K562 (cell line): Measurements from ENCODE around the gene CRLF1. TPM values are rescaled to one million over a fixed set of nuclear protein-coding genes. Genes with fewer than 3 reads are reported as not detected.
A peak's percentile ranks its signal among the peaks of the same experiment; 100 is the strongest.

ENCODE experiments used
- CBX2 ChIP-seq: fragments of 200-600 bp; sonication (generic); IDR thresholded peaks from one replicate; pipeline ENCODE4 v1.6.1; 2012; ENCODE audit warnings: mild to moderate bottlenecking, low read length, inconsistent platforms; ENCODE audit not compliant: insufficient read depth, poor library complexity, severe bottlenecking
- ETV6 ChIP-seq, 3 experiments: fragments of 150-350 bp in 1 of 3; sonication (generic) in 1 of 3; formaldehyde crosslinking in 1 of 3; IDR thresholded peaks; 2 replicates each; pipeline versions ENCODE4 v1.6.1 to v1.8.0; 2014 to 2022; ENCODE audit warnings: borderline replicate concordance in 2 of 3, low read depth in 2 of 3, antibody characterized with exemption in 1 of 3, low read length in 1 of 3, mild to moderate bottlenecking in 1 of 3, missing genetic modification reagents in 1 of 3
- FIP1L1 ChIP-seq: fragments of 200-400 bp; formaldehyde crosslinking; IDR thresholded peaks from 2 replicates; pipeline ENCODE4 v1.6.1; 2018; ENCODE audit warnings: mild to moderate bottlenecking, low read depth, low read length; ENCODE audit not compliant: poor library complexity, severe bottlenecking
- GATA2 ChIP-seq: sonication (generic); formaldehyde crosslinking; IDR thresholded peaks from 2 replicates; pipeline ENCODE4 v1.4.0; 2020; ENCODE audit warnings: mild to moderate bottlenecking, missing genetic modification reagents
- KAT2B ChIP-seq: IDR thresholded peaks from one replicate; pipeline ENCODE4 v1.6.1; 2012; ENCODE audit warnings: low read depth, mild to moderate bottlenecking, control low read depth, inconsistent platforms, low read length, moderate library complexity
- PCBP1 ChIP-seq: fragments of 200-400 bp; formaldehyde crosslinking; IDR thresholded peaks from 2 replicates; pipeline ENCODE4 v1.6.1; 2018; ENCODE audit warnings: mild to moderate bottlenecking, low read depth, low read length; ENCODE audit not compliant: poor library complexity, severe bottlenecking
- ZC3H4 ChIP-seq: sonication (generic); formaldehyde crosslinking; IDR thresholded peaks from 2 replicates; pipeline ENCODE4 v1.9.0; 2021; ENCODE audit warnings: missing genetic modification reagents, borderline replicate concordance
- ZNF24 ChIP-seq: fragments of 450-650 bp; IDR thresholded peaks from 2 replicates; pipeline ENCODE4 v1.6.1; 2016
- ZNF584 ChIP-seq: fragments of 200-800 bp; sonication (Bioruptor generic); IDR thresholded peaks from 2 replicates; pipeline ENCODE4 v1.6.1; 2016; ENCODE audit warnings: low read depth, mild to moderate bottlenecking, missing genetic modification characterization, missing compliant biosample characterization
- ZSCAN32 ChIP-seq: fragments of 450-650 bp; formaldehyde crosslinking; IDR thresholded peaks from 2 replicates; pipeline ENCODE4 v1.4.0; 2020; ENCODE audit warnings: mild to moderate bottlenecking, moderate library complexity
- polyA plus RNA-seq, 8 experiments: library from polyadenylated mRNA; depleted of rRNA in 4 of 8; stranded (reverse) in 5 of 8; unstranded in 3 of 8; fragments of >200 nt; fragmentation: Nextera tagmentation in 2 of 8; fragmentation: Illumina TruSeq in 1 of 8; extraction: Ambion mirVana in 2 of 8; extraction: Trizol in 1 of 8; gene quantifications; 2 replicates each; pipeline versions ENCODE4 v1.2.1 to v1.2.3, GENCODE V29; 2011 to 2014; ENCODE audit warnings: inconsistent platforms in 1 of 8, missing spikeins in 1 of 8
- total RNA-seq, 7 experiments: library from RNA; depleted of rRNA in 6 of 7; stranded (reverse); fragments of >200 nt in 6 of 7; fragmentation: Illumina TruSeq in 2 of 7; extraction: Trizol in 2 of 7; gene quantifications; 2 replicates each; pipeline versions ENCODE4 v1.2.1 to v1.2.3, GENCODE V29; 2011 to 2021; ENCODE audit warnings: low replicate concordance in 1 of 7
- TF ChIP-seq, protein P1 (sequence below): fragments of 250-450 bp; sonication (Bioruptor Pico); IDR thresholded peaks from 2 replicates; pipeline ENCODE4 v1.4.0; 2020; ENCODE audit warnings: mild to moderate bottlenecking, moderate library complexity, borderline replicate concordance
- TF ChIP-seq, protein P2 (sequence below), 2 experiments: fragments of 250-450 bp in 1 of 2; fragments of 450-650 bp in 1 of 2; sonication (Bioruptor Pico) in 1 of 2; IDR thresholded peaks; 2 replicates each; pipeline versions ENCODE4 v1.6.1 to v1.8.0; 2016 to 2021; ENCODE audit warnings: mild to moderate bottlenecking in 2 of 2, moderate library complexity in 2 of 2, missing compliant biosample characterization in 1 of 2, missing genetic modification characterization in 1 of 2
- TF ChIP-seq, protein P3 (sequence below): fragments of 200-800 bp; sonication (Bioruptor generic); IDR thresholded peaks from 2 replicates; pipeline ENCODE4 v1.6.1; 2017; ENCODE audit warnings: missing genetic modification characterization, missing compliant biosample characterization
- TF ChIP-seq, protein P4 (sequence below): IDR thresholded peaks from 2 replicates; pipeline ENCODE4 v1.6.1; 2012; ENCODE audit warnings: low read depth, low read length, improper control_type of control experiment, borderline replicate concordance
- TF ChIP-seq, protein P5 (sequence below): IDR thresholded peaks from 2 replicates; pipeline ENCODE4 v1.6.1; 2016; ENCODE audit warnings: missing genetic modification characterization, missing compliant biosample characterization

The CRLF1 gene
- total and polyA plus RNA-seq, 9 of the 15 experiments (the other 6 are each of a cell fraction or from before 2014, with no cell fraction given): 0.85 to 3.6 (median 1.7) TPM

DNA sequence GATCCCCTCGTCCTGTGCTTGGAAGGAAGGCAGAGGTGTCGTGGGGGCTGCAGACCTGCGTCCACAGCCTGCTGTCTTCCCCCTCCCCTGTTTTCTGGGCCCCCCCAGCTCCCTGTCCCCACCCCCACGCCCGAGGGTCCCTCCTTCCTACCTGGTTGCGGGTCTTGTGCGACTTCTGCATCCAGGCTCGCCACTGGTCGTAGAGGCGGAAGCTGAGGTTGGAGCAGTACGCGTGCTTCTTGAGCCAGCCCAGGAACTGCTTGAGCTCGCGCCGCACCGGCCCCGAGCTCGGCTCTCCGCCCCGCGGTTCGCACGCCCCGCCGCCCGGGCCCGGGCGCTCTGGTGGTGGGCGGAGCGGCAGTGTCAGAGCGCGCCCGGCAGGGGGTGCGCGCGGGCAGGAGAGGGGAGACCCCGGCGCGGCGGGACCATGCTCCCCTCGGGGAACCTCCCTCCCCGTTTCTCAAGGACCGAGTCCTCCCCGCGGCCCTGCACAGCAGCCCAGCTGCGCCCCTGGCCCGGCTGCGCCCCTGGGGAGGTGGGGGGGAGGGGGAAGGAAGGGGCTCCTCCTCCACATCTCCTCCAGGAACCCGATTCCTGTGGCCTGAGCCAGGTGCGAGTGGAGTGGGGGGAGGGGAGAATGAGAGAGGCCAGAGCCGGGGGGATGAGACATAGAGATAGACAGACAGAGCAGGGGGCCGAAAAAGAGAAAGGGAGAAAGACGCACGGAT is 12.3 kb downstream of the CRLF1 start (continued):
- TF ChIP-seq, protein P1, sequence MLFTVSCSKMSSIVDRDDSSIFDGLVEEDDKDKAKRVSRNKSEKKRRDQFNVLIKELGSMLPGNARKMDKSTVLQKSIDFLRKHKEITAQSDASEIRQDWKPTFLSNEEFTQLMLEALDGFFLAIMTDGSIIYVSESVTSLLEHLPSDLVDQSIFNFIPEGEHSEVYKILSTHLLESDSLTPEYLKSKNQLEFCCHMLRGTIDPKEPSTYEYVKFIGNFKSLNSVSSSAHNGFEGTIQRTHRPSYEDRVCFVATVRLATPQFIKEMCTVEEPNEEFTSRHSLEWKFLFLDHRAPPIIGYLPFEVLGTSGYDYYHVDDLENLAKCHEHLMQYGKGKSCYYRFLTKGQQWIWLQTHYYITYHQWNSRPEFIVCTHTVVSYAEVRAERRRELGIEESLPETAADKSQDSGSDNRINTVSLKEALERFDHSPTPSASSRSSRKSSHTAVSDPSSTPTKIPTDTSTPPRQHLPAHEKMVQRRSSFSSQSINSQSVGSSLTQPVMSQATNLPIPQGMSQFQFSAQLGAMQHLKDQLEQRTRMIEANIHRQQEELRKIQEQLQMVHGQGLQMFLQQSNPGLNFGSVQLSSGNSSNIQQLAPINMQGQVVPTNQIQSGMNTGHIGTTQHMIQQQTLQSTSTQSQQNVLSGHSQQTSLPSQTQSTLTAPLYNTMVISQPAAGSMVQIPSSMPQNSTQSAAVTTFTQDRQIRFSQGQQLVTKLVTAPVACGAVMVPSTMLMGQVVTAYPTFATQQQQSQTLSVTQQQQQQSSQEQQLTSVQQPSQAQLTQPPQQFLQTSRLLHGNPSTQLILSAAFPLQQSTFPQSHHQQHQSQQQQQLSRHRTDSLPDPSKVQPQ (CRISPR knock-in tag): no peak
- TF ChIP-seq ETV6 (IDR thresholded peaks at IDR 0.05; ENCODE audit: borderline replicate concordance in 1 of 2, low read depth in 2 of 2, low read length in 1 of 2): no peak
- no peak for TF ChIP-seq ETV6 (CRISPR knock-in tag; IDR thresholded peaks at IDR 0.05; ENCODE audit: borderline replicate concordance)
- TF ChIP-seq, protein P2, sequence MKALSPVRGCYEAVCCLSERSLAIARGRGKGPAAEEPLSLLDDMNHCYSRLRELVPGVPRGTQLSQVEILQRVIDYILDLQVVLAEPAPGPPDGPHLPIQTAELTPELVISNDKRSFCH (CRISPR knock-in tag; IDR thresholded peaks at IDR 0.05): no peak
- TF ChIP-seq, protein P2 (tag; IDR thresholded peaks at IDR 0.05): 0 out of 2 replicates have a peak, but pooled peaks have one; percentile 30
- TF ChIP-seq, protein P3, sequence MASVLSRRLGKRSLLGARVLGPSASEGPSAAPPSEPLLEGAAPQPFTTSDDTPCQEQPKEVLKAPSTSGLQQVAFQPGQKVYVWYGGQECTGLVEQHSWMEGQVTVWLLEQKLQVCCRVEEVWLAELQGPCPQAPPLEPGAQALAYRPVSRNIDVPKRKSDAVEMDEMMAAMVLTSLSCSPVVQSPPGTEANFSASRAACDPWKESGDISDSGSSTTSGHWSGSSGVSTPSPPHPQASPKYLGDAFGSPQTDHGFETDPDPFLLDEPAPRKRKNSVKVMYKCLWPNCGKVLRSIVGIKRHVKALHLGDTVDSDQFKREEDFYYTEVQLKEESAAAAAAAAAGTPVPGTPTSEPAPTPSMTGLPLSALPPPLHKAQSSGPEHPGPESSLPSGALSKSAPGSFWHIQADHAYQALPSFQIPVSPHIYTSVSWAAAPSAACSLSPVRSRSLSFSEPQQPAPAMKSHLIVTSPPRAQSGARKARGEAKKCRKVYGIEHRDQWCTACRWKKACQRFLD (CRISPR knock-in tag): no peak
- TF ChIP-seq ZC3H4: no peak
- TF ChIP-seq FIP1L1: peak; percentile 70
- TF ChIP-seq, protein P4, sequence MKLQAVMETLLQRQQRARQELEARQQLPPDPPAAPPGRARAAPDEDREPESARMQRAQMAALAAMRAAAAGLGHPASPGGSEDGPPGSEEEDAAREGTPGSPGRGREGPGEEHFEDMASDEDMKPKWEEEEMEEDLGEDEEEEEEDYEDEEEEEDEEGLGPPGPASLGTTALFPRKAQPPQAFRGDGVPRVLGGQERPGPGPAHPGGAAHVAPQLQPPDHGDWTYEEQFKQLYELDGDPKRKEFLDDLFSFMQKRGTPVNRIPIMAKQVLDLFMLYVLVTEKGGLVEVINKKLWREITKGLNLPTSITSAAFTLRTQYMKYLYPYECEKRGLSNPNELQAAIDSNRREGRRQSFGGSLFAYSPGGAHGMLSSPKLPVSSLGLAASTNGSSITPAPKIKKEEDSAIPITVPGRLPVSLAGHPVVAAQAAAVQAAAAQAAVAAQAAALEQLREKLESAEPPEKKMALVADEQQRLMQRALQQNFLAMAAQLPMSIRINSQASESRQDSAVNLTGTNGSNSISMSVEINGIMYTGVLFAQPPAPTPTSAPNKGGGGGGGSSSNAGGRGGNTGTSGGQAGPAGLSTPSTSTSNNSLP: no peak
- no peak for TF ChIP-seq CBX2
- TF ChIP-seq, protein P5, sequence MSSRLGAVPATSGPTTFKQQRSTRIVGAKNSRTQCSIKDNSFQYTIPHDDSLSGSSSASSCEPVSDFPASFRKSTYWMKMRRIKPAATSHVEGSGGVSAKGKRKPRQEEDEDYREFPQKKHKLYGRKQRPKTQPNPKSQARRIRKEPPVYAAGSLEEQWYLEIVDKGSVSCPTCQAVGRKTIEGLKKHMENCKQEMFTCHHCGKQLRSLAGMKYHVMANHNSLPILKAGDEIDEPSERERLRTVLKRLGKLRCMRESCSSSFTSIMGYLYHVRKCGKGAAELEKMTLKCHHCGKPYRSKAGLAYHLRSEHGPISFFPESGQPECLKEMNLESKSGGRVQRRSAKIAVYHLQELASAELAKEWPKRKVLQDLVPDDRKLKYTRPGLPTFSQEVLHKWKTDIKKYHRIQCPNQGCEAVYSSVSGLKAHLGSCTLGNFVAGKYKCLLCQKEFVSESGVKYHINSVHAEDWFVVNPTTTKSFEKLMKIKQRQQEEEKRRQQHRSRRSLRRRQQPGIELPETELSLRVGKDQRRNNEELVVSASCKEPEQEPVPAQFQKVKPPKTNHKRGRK (tag): no peak
- TF ChIP-seq PCBP1: no peak
- TF ChIP-seq ZNF24: no peak
- no peak for TF ChIP-seq KAT2B
- TF ChIP-seq ZSCAN32 (CRISPR knock-in tag): no peak
- no peak for TF ChIP-seq ZNF584 (CRISPR knock-in tag)
- no peak for TF ChIP-seq GATA2 (CRISPR knock-in tag)
